Esophagus muscularis mucosa (tissue), 4 donors: Measurements from ENCODE around the gene TPP2.

Source experiments
- CTCF ChIP-seq, 3 experiments: fragments of 200-600 bp in 2 of 3; fragments of 450-650 bp in 1 of 3; sonication (generic) in 2 of 3; IDR thresholded peaks; one replicate each; pipeline ENCODE4 v1.5.1; 2017 to 2019; ENCODE audit warnings: antibody characterized with exemption in 3 of 3, mild to moderate bottlenecking in 2 of 3, moderate library complexity in 1 of 3
- EP300 ChIP-seq: sonication (generic); formaldehyde crosslinking; IDR thresholded peaks from one replicate; pipeline ENCODE4 v1.6.1; 2017; ENCODE audit warnings: antibody characterized with exemption
- POLR2A ChIP-seq: fragments of 450-650 bp; IDR thresholded peaks from one replicate; pipeline ENCODE4 v1.6.1; 2017; ENCODE audit warnings: antibody characterized with exemption, moderate library complexity, mild to moderate bottlenecking, low read depth
- POLR2AphosphoS5 ChIP-seq, 2 donors: sonication (generic); formaldehyde crosslinking; IDR thresholded peaks; one replicate each; pipeline ENCODE4 v1.6.1; 2017; ENCODE audit warnings: antibody characterized with exemption in 2 of 2

- no peak for TF ChIP-seq POLR2A
- TF ChIP-seq EP300: no peak
- peak; percentile 40 to 48 (median 44) for TF ChIP-seq CTCF (IDR thresholded peaks at IDR 0.05)
- TF ChIP-seq POLR2AphosphoS5 (IDR thresholded peaks at IDR 0.05): no peak
Observed at GRCh38 chr13:102555914-102556553, 40.8 kb upstream of the TPP2 start.
